Muscle layer of duodenum (tissue), 2 donors: ENCODE measurements around the gene RAD51B.

Experiments
- H3K27ac ChIP-seq: one replicate; pipeline ENCODE4 v1.7.0; 2013; ENCODE audit warnings: mild to moderate bottlenecking, low read length
- H3K27me3 ChIP-seq: one replicate; pipeline ENCODE4 v1.7.0; 2013; ENCODE audit warnings: low read depth, mild to moderate bottlenecking, control low read depth, low read length
- H3K36me3 ChIP-seq, 2 donors: one replicate each; pipeline ENCODE4 v1.7.0; 2013; ENCODE audit warnings: low read length in 2 of 2, control low read depth in 1 of 2, mild to moderate bottlenecking in 1 of 2; ENCODE audit not compliant: insufficient read depth in 2 of 2, control insufficient read depth in 1 of 2
- H3K4me1 ChIP-seq, 2 donors: one replicate each; pipeline ENCODE4 v1.7.0; 2013; ENCODE audit warnings: low read length in 2 of 2, mild to moderate bottlenecking in 2 of 2, control low read depth in 1 of 2, moderate library complexity in 1 of 2; ENCODE audit not compliant: insufficient read depth in 2 of 2, control insufficient read depth in 1 of 2
- H3K4me3 ChIP-seq, 2 donors: one replicate each; pipeline ENCODE4 v1.7.0; 2013; ENCODE audit warnings: low read length in 2 of 2, low read depth in 1 of 2, mild to moderate bottlenecking in 1 of 2
- H3K9me3 ChIP-seq, 2 donors: one replicate each; pipeline ENCODE4 v1.7.0; 2013; ENCODE audit warnings: low read length in 2 of 2, control low read depth in 1 of 2, mild to moderate bottlenecking in 1 of 2; ENCODE audit not compliant: control insufficient read depth in 1 of 2
- donor health status: healthy.

RAD51B gene

GRCh38 chr14:68393259-68393658 lies 573.7 kb downstream of the RAD51B start:
- peak overlapping the region; percentile 73 for H3K27ac ChIP-seq
- no peak overlapping the region for H3K4me3 ChIP-seq
- peaks cover 4 to 38% of the 10 kb centered on the region in 2 donors for H3K4me1 ChIP-seq
- no peaks in the 10 kb centered on the region for H3K27me3 ChIP-seq
- no peaks in the 10 kb centered on the region for H3K36me3 ChIP-seq
- no peaks in the 10 kb centered on the region for H3K9me3 ChIP-seq

DNA sequence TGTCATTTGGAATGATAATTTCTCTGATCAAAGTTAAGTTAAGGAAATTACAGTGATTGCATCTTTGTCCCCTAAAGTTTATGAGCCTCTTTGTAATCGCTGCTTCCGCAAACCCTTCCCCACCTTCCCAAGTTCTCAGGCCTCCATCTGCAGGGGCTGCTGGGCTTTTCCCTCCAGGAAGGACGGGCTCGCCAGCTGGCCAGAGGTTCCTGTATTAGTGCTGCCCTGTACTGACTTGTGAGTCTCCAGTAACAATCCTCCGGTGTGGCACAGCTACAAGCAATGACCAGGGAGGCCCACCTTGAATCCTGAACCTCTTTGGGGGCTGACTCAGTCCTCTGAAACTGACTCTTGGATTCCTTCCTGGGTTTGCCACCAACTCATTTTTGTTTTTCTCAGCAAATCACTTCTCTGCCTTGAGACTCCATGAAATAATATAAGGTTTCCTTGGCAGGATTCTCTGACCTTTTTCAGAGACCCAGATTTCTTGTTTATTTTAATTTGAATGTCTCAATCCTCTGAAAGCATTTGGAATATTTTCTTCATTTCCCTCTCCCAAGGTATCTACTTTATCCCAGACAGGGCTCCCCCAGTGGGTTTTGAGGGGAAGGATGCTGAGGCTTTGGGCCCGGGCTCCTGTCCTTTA lies 574.7 kb downstream of the RAD51B start:
- H3K4me3 ChIP-seq: no peak overlapping the region
- peak overlapping the region; percentile 24 for H3K27ac ChIP-seq
- no peaks in the 10 kb centered on the region for H3K36me3 ChIP-seq
- H3K4me1 ChIP-seq: peaks cover 4 to 43% of the 10 kb centered on the region in 2 donors
- no peaks in the 10 kb centered on the region for H3K27me3 ChIP-seq
- no peaks in the 10 kb centered on the region for H3K9me3 ChIP-seq

DNA sequence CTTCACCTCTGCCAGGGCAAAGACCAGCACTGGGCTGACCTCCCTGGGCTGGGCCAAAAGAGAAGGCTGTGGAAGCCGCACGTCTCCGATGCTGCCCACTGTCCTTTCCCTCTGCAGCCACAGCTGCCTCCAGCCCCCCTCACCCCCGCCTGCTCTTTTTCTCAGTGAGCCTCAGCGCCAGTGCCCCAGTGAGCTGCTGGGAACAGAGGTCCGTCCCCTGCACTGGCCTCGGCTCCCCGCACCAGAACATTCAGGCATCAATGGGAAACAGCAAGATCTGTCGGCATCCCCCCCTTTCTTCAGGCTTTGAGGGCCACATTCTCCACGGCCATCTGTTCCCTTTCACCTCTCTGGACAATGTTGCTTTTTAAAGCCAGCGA lies 575.2 kb downstream of the RAD51B start:
- H3K4me1 ChIP-seq: peaks cover 4 to 43% of the 10 kb centered on the region in 2 donors
- no peak overlapping the region for H3K4me3 ChIP-seq
- H3K9me3 ChIP-seq: no peaks in the 10 kb centered on the region

DNA sequence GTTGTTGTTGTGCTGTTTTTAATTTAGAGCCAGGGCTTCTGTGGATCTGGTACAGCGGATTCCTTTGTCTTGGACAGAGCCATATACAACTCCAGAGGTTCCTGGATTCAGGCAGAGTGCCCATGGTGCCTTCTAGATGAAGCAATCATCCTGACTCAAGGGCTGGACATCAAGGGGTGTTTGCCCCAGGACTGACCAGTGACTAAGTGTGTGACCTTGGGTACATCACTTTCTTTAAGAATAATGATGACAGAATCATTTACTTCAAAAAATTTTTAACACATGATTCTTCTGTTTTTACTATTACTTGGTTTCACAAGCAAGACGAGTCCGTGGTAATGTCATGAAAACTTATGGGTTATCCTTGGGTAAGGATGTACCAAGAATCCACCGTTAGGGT lies 576.0 kb downstream of the RAD51B start:
- no peak overlapping the region for H3K4me3 ChIP-seq
- H3K36me3 ChIP-seq: no peaks in the 10 kb centered on the region
- H3K9me3 ChIP-seq: no peaks in the 10 kb centered on the region
- H3K4me1 ChIP-seq: peaks cover 4 to 39% of the 10 kb centered on the region in 2 donors
- peak overlapping the region; percentile 24 for H3K27ac ChIP-seq
- no peaks in the 10 kb centered on the region for H3K27me3 ChIP-seq

More for the DNA sequence above, 575.2 kb downstream of the RAD51B start:
- Histone ChIP-seq H3K36me3 (no peaks in the 10 kb centered on the region), H3K27me3 (no peaks in the 10 kb centered on the region), H3K27ac (peak overlapping the region; percentile 24)

GRCh38 chr14:68396461-68396860 lies 576.9 kb downstream of the RAD51B start:
- Histone ChIP-seq H3K27ac (no peak overlapping the region), H3K36me3 (no peaks in the 10 kb centered on the region), H3K4me3 (no peak overlapping the region), H3K27me3 (no peaks in the 10 kb centered on the region), H3K9me3 (no peaks in the 10 kb centered on the region), H3K4me1 (peaks cover 4 to 38% of the 10 kb centered on the region in 2 donors)

- no peaks in the 10 kb centered on the region for H3K36me3 ChIP-seq
- no peaks in the 10 kb centered on the region for H3K9me3 ChIP-seq
- no peaks in the 10 kb centered on the region for H3K27me3 ChIP-seq
- H3K27ac ChIP-seq: peak overlapping the region; percentile 42
- H3K4me1 ChIP-seq: peaks cover 4 to 38% of the 10 kb centered on the region in 2 donors
- no peak overlapping the region for H3K4me3 ChIP-seq
These were observed 577.8 kb downstream of the RAD51B start for GRCh38 chr14:68397371-68397811.

DNA sequence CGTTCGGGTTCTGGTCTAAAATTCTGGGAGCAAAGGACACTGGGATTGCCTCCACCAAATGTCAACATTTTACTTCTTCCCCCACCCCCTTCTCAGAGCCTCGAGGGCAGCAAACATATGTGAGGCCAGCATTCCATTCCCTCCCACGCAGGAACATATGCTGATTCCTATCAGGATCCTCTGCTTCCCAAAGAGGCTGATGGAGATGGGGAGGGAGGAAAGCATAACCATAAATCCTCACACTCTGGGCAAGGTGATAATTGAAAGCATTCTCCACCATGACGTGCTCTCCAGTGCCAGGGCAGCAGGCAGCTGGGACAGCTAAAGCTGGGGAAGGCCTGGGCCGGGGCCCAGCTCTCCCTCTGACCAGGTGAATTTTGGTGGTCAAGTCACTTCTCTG lies 578.2 kb downstream of the RAD51B start:
- Histone ChIP-seq H3K27ac (peak overlapping the region; percentile 42), H3K4me1 (peaks cover 4 to 37% of the 10 kb centered on the region in 2 donors), H3K9me3 (no peaks in the 10 kb centered on the region), H3K36me3 (no peaks in the 10 kb centered on the region), H3K27me3 (no peaks in the 10 kb centered on the region), H3K4me3 (no peak overlapping the region)

GRCh38 chr14:68398370-68398769 lies 578.8 kb downstream of the RAD51B start:
- Histone ChIP-seq H3K9me3 (no peaks in the 10 kb centered on the region), H3K27me3 (no peaks in the 10 kb centered on the region), H3K4me1 (peaks cover 4 to 40% of the 10 kb centered on the region in 2 donors), H3K36me3 (no peaks in the 10 kb centered on the region), H3K27ac (peak overlapping the region; percentile 42), H3K4me3 (no peak overlapping the region)

DNA sequence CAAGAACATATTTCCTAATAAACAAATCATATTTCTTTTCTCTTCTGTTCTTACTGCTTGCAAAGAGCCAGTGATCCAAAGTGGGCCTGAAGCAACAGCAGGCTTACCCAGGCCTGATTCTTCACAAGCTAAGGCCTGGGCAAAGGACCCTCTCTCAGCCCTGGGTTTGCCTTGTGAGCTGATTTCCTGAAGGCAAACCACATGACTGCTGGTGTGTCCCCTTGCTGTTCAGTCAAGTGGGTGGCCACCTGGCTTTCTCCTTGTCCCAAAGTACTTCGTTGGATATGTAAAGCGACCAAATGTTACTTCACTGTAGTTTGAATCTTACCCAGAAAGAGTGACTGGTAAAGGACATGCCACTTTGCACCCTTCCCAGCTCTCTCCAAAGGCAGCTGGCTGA lies 580.4 kb downstream of the RAD51B start:
- Histone ChIP-seq H3K4me1 (peaks cover 4 to 37% of the 10 kb centered on the region in 2 donors), H3K9me3 (no peaks in the 10 kb centered on the region), H3K36me3 (no peaks in the 10 kb centered on the region), H3K4me3 (no peak overlapping the region), H3K27me3 (no peaks in the 10 kb centered on the region), H3K27ac (no peak overlapping the region)

- no peaks in the 10 kb centered on the region for H3K9me3 ChIP-seq
- H3K4me3 ChIP-seq: no peak overlapping the region
- H3K27ac ChIP-seq: no peak overlapping the region
- H3K4me1 ChIP-seq: peaks cover 4 to 36% of the 10 kb centered on the region in 2 donors
- no peaks in the 10 kb centered on the region for H3K27me3 ChIP-seq
- no peaks in the 10 kb centered on the region for H3K36me3 ChIP-seq
These were observed 581.7 kb downstream of the RAD51B start for GRCh38 chr14:68401317-68401716.

DNA sequence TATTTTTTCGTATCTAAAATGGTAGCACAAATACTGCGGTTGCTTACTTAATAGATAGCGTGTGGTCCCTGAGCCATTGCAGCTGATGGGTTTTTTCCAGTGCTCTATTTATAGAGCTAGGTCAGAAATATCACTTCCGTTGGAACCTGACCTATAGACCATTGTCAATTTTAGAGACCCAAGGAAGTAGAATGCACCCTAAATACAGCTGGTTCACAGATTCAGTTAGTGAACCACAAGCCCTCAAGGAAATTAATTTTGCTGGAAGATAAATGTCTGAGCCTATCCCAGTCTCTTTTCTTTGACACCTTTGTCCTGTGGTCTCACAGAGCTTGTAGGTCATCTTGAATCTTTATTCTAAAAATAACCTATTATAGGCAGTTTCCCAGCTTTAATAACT lies 582.3 kb downstream of the RAD51B start:
- Histone ChIP-seq H3K4me3 (no peak overlapping the region), H3K27ac (no peak overlapping the region), H3K36me3 (no peaks in the 10 kb centered on the region), H3K9me3 (no peaks in the 10 kb centered on the region), H3K27me3 (no peaks in the 10 kb centered on the region), H3K4me1 (peaks cover 4 to 36% of the 10 kb centered on the region in 2 donors)

GRCh38 chr14:68402525-68403101 lies 583.0 kb downstream of the RAD51B start:
- no peaks in the 10 kb centered on the region for H3K27me3 ChIP-seq
- H3K4me1 ChIP-seq: peaks cover 4 to 33% of the 10 kb centered on the region in 2 donors

More at GRCh38 chr14:68402525-68403101, 583.0 kb downstream of the RAD51B start:
- H3K9me3 ChIP-seq: no peaks in the 10 kb centered on the region
- no peaks in the 10 kb centered on the region for H3K36me3 ChIP-seq
- H3K4me3 ChIP-seq: no peak overlapping the region
- H3K27ac ChIP-seq: no peak overlapping the region
